ENCODE measurements around the gene SPSB2. TPM values are rescaled to one million over a fixed set of nuclear protein-coding genes. Genes with fewer than 3 reads are reported as not detected.
A peak's percentile ranks its signal among the peaks of the same experiment; 100 is the strongest.

Gene SPSB2
- total RNA-seq, 1 experiment from 2014 or later, result 6.4 TPM

GRCh38 chr12:6828781-6829535, 44.1 kb downstream of the SPSB2 start:
- in situ Hi-C loops (cut with HindIII; ENCODE audit: low pct_unique_long_range_greater_than_20kb, low sequenced_read_pairs), result no loop called here
- DNase-seq (ENCODE audit: low read depth, low spot score), result no peak

DNA sequence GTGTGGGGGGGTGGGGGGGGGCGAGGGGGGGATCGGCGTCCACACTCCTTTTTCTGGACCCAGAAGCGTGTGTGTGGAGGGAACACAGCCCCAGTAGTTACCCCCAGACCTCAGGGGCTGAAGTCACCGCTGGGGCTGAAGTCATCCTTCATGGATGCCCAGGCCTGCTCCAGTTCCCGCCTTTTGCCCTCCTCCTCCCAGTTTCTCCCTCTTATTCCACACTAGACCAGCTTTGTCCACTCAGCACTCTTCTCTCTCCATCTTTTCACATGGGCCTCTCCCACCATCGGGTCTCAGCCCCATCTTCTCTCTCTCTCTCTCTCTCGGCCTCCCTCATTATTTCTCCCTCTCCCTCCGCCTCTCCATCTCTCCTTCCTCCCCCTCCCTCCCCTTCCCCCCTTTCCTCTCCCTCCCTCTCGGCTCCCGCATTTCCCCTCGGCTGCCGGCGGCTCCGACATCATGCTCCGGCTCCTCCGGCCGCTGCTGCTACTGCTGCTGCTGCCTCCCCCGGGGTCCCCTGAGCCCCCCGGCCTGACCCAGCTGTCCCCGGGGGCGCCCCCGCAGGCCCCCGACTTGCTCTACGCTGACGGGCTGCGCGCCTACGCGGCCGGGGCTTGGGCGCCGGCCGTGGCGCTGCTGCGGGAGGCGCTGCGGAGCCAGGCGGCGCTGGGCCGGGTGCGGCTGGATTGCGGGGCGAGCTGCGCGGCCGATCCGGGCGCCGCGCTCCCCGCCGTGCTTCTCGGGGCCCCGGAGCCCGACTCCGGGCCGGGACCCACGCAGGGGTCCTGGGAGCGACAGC, 44.9 kb downstream of the SPSB2 start, which contains the start of gene P3H3:
TSS of gene P3H3 (plus strand) at position 426 of the 799 bp plus-strand sequence. CDS start at position 460, 34 bp downstream.
- DNase-seq (ENCODE audit: low read depth, low spot score), result peak; percentile 30
- in situ Hi-C loops (cut with HindIII; ENCODE audit: low pct_unique_long_range_greater_than_20kb, low sequenced_read_pairs), result no loop called here

GRCh38 chr12:6827437-6827911, 45.6 kb downstream of the SPSB2 start:
- in situ Hi-C loops (cut with HindIII; ENCODE audit: low pct_unique_long_range_greater_than_20kb, low sequenced_read_pairs), result no loop called here
- DNase-seq (ENCODE audit: low read depth, low spot score), result peak; percentile 89

DNA sequence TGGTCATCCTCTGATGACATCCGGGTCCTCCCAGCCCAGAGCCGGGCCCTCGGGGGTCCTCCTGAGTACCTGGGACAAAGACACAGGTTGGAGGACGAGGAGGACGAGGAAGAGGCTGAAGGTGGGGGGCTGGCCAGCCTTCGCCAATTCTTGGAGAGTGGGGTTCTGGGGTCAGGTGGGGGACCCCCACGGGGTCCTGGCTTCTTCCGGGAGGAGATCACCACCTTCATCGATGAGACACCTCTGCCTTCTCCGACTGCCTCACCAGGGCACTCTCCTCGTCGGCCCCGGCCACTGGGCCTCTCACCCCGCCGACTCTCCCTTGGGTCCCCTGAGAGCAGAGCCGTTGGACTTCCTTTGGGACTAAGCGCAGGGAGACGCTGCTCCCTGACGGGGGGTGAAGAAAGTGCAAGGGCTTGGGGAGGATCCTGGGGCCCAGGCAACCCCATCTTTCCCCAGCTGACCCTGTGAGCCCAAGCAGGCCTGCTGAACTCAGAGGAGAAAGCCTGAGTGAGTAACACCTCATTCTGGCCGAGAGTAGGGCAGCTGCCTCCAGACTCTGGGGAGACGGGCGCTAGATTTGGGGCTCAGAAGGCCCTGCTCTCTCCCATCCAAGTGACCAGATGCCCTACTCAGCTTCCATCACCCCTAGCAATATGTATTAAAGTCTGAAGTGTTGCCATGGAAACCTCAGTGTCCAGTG, 46.2 kb downstream of the SPSB2 start:
- in situ Hi-C loops (cut with HindIII; ENCODE audit: low pct_unique_long_range_greater_than_20kb, low sequenced_read_pairs), result no loop called here
- DNase-seq (ENCODE audit: low read depth, low spot score), result no peak

DNA sequence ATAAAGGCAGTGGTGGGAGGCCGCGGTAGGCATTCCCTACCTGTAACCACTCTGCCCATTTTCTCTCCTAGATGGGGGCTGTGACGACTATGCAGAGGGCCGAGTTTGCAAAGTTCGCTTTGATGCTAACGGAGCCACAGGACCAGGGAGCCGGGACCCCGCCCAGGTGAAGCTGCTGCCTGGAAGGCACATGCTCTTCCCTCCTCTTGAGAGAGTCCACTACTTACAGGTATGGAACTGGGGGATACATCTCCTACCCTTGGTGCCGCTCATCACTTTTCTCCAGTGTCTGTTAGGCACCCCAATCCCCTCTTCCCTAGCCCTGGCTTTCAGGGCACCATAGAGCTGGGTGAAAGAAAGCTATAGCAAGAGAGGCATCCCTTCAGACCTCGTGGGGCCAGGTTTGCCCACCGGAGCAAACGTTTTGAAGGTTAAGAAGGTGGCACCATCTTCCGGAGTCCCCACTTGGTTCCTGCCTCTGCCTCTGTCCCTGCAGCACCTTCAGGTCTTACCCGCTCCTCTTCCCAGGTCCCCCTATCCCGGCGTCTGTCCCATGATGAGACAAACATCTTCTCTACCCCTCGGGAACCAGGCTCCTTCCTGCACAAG, 46.9 kb downstream of the SPSB2 start:
- in situ Hi-C loops (cut with HindIII; ENCODE audit: low pct_unique_long_range_greater_than_20kb, low sequenced_read_pairs), result no loop called here
- no peak for DNase-seq (ENCODE audit: low read depth, low spot score)

DNA sequence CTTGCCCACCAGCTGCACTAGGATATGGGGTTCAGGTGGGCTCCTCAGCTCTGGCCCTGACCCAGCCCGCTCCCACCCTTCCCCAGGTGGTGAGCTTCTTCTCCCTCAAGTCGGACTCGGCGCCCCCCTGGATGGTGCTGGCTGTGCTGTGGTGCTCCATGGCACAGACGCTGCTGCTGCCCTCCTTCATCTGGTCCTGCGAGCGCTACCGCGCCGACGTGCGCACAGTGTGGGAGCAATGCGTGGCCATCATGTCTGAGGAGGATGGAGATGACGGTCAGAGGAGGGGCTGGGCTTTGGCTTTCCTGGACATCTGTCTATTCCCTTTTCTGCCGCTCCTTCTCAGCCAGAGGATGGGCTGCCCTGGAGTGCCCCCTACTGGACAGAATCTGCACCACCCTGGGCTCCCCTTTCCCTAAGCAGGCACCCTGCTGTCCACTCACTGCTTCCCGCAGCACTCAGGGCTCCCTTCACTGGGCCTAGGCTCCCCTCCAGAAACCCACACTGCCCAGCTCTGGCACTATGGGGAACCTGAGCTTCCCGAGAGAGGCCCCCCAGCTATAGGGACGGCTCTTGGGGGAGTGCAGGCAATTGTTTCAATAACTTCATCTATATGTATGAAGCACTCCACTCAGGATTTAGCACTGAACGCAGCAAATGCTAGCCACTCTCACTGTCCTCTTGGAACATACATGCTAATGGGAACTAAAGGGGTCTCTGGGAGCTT, 47.5 kb downstream of the SPSB2 start:
- DNase-seq (ENCODE audit: low read depth, low spot score), result peak; percentile 84
- in situ Hi-C loops (cut with HindIII; ENCODE audit: low pct_unique_long_range_greater_than_20kb, low sequenced_read_pairs), result no loop called here

DNA sequence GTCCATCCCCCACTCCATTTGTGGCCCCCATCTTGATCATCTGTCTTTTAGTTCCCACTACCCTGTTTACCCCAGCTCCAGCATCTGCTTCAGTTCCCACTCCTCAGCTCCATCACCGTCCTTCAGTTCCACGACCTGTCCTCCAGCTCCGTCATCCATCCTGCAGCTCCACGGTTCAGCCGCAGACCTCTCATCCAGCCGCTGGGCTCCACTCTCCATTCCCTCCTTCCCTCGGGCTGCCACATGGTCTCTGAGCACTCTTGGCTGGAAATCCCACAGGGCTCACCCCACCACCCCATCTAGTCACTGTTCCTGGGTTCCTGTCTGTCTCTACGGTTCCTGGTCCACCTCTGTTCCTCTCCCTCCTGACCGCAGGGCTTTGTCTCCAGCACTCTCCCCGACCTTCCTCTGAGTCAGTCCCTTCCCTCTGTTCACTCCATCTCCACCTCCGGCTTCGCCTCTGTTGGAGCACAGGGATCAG, 48.2 kb downstream of the SPSB2 start:
- in situ Hi-C loops (cut with HindIII; ENCODE audit: low pct_unique_long_range_greater_than_20kb, low sequenced_read_pairs), result no loop called here
- no peak for DNase-seq (ENCODE audit: low read depth, low spot score)

DNA sequence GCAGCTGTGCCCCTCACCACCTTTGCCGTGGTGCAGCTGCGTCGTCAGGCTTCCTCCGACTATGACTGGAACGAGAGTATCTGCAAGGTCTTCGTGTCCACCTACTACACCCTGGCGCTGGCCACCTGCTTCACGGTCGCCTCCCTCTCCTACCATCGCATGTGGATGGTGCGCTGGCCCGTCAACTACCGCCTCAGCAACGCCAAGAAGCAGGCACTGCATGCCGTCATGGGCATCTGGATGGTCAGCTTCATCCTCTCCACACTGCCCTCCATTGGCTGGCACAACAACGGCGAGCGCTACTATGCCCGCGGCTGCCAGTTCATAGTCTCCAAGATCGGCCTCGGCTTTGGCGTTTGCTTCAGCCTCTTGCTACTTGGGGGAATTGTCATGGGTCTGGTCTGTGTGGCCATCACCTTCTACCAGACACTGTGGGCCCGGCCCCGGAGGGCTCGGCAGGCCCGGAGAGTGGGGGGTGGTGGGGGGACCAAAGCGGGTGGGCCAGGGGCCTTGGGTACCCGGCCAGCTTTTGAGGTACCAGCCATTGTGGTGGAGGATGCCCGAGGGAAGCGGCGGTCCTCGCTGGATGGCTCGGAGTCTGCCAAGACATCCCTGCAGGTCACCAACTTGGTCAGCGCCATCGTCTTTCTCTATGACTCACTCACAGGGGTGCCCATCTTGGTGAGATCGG, 48.9 kb downstream of the SPSB2 start:
- in situ Hi-C loops (cut with HindIII; ENCODE audit: low pct_unique_long_range_greater_than_20kb, low sequenced_read_pairs), result no loop called here
- no peak for DNase-seq (ENCODE audit: low read depth, low spot score)

DNA sequence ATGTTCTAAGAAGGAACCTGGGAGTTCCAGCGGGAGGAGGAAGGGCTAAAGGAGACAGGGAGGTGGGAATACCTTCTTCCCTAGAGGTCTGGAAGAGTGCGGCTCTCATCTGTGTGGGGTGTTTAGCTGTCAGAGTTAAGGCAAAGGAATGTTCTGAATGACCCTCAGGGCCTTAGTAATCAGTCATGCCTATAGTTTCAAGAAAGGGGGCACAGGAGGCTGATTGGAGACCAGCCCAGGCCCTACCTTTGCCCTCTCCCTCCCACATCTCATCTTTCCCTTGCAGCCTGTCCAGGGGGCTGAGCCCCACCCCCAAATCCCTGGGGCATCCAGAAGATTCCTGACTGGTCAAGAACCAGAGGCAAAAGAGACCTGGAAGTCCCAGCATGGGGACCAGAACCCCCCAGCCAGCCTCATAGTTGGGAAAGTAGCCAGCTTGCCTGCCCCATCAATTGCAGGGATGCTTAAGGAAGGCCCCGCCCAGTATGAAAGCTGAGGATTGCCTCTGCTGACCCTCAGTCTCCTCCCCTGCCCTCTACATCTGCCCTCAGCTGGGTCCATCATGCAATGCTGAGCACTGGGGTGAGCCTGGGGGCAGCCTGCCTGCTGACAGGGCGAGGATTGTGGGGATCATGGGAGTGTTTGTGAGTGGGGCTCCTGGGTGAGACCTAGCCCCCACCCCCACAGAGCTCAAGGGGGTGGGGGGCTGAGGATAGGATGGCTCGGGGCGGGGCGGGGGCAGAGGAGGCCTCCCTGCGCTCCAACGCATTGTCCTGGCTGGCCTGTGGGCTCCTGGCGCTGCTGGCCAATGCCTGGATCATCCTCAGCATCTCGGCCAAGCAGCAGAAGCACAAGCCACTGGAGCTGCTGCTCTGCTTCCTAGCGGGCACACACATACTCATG, 49.7 kb downstream of the SPSB2 start:
- in situ Hi-C loops (cut with HindIII; ENCODE audit: low pct_unique_long_range_greater_than_20kb, low sequenced_read_pairs), result no loop called here
- DNase-seq (ENCODE audit: low read depth, low spot score), result no peak

GRCh38 chr12:6822426-6823135, 50.5 kb downstream of the SPSB2 start:
- in situ Hi-C loops (cut with HindIII; ENCODE audit: low pct_unique_long_range_greater_than_20kb, low sequenced_read_pairs), result no loop called here
- no peak for DNase-seq (ENCODE audit: low read depth, low spot score)

DNA sequence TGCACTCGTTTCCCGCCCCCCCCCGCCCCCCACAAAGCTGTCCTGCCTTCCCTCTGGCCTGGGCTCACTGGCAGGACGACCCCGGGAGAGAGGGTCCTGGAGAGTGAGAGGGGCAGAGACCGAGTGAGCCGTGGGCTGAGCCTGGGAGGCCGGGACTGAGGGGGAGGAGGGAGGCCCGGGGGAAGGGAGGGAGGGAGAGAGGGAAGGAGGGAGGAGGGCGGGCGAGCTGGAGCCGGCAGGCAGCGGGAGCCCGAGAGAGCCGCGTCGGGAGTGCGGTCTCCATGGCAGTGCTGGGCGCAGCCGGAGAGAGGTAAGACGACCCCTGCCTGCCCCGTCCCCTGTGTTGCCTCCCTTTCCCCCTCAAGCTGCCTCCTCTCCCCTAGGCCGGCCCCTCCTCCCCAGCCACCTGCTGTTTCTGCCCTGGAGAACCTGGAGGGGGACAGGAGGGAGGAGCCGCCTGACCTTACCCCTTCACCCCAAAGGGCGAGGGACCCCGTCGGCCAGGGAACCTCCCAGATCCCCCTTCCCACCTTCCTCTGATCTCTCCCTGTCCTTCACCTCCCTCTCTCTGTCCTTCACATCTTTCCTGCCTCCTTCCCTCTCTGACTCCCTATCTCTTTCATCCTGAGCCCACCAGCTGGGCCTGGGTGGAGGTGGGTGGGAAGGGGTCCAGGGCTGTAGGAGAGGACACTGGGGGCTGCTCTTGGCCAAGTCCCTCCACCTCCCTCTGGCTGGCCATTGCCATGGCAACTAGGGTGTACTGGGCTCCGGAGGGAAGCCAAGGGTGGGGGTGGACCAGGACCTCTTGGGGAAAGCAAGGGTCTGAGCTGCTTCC, 51.3 kb downstream of the SPSB2 start, which contains the start of gene GPR162:
TSS of gene GPR162 (plus strand) at position 231 of the 835 bp plus-strand sequence. CDS start 2,078 bp downstream, outside the sequence.
- in situ Hi-C loops (cut with HindIII; ENCODE audit: low pct_unique_long_range_greater_than_20kb, low sequenced_read_pairs), result no loop called here
- no peak for DNase-seq (ENCODE audit: low read depth, low spot score)

Data from SK-MEL-5 (cell line).